Measurements from ENCODE around the gene BCAS3.

BCAS3 gene

GRCh38 chr17:61124562-61124961 is 446.9 kb downstream of the BCAS3 start:
- Histone ChIP-seq H3K4me1 (ENCODE audit: low read depth, poor library complexity, severe bottlenecking) (no peaks in the 10 kb centered on the region), H3K27me3 (ENCODE audit: insufficient read depth, low read depth) (no peaks in the 10 kb centered on the region), H4K20me1 (ENCODE audit: insufficient read depth) (no peaks in the 10 kb centered on the region), H3K27ac (no peak overlapping the region), H3K4me2 (no peak overlapping the region), H3K4me3 (IDR thresholded peaks at IDR 0.05; ENCODE audit: insufficient read depth, low read depth, low read length) (no peak overlapping the region), H3K36me3 (ENCODE audit: insufficient read depth) (no peaks in the 10 kb centered on the region), H3K9ac (no peak overlapping the region), H2AFZ (ENCODE audit: low read depth) (no peak overlapping the region), H3K79me2 (ENCODE audit: insufficient read depth, low read depth) (no peaks in the 10 kb centered on the region)
- TF ChIP-seq CTCF (conservative IDR thresholded peaks at IDR 0.05; ENCODE audit: low read depth, low read length) = no peak

- Histone ChIP-seq H3K4me3 (IDR thresholded peaks at IDR 0.05; ENCODE audit: insufficient read depth, low read depth, low read length) (no peak overlapping the region), H4K20me1 (ENCODE audit: insufficient read depth) (no peaks in the 10 kb centered on the region), H2AFZ (ENCODE audit: low read depth) (no peak overlapping the region), H3K4me2 (no peak overlapping the region), H3K79me2 (ENCODE audit: insufficient read depth, low read depth) (no peaks in the 10 kb centered on the region), H3K36me3 (ENCODE audit: insufficient read depth) (no peaks in the 10 kb centered on the region), H3K27ac (no peak overlapping the region), H3K4me1 (ENCODE audit: low read depth, poor library complexity, severe bottlenecking) (no peaks in the 10 kb centered on the region), H3K9ac (no peak overlapping the region), H3K27me3 (ENCODE audit: insufficient read depth, low read depth) (no peaks in the 10 kb centered on the region)
- no peak for TF ChIP-seq CTCF (conservative IDR thresholded peaks at IDR 0.05; ENCODE audit: low read depth, low read length)
Measured at GRCh38 chr17:61126473-61127249, 449.0 kb downstream of the BCAS3 start.

- Histone ChIP-seq H2AFZ (ENCODE audit: low read depth) (no peak overlapping the region), H3K79me2 (ENCODE audit: insufficient read depth, low read depth) (no peaks in the 10 kb centered on the region), H3K4me3 (IDR thresholded peaks at IDR 0.05; ENCODE audit: insufficient read depth, low read depth, low read length) (no peak overlapping the region), H3K9ac (no peak overlapping the region), H3K4me1 (ENCODE audit: low read depth, poor library complexity, severe bottlenecking) (no peaks in the 10 kb centered on the region), H3K36me3 (ENCODE audit: insufficient read depth) (no peaks in the 10 kb centered on the region), H4K20me1 (ENCODE audit: insufficient read depth) (no peaks in the 10 kb centered on the region), H3K27me3 (ENCODE audit: insufficient read depth, low read depth) (no peaks in the 10 kb centered on the region), H3K4me2 (no peak overlapping the region), H3K27ac (no peak overlapping the region)
- TF ChIP-seq CTCF (conservative IDR thresholded peaks at IDR 0.05; ENCODE audit: low read depth, low read length) = no peak
Measured at GRCh38 chr17:61127960-61128359, 450.3 kb downstream of the BCAS3 start.

- Histone ChIP-seq H3K9ac (no peak overlapping the region), H3K4me1 (ENCODE audit: low read depth, poor library complexity, severe bottlenecking) (no peaks in the 10 kb centered on the region), H3K79me2 (ENCODE audit: insufficient read depth, low read depth) (no peaks in the 10 kb centered on the region), H3K4me3 (IDR thresholded peaks at IDR 0.05; ENCODE audit: insufficient read depth, low read depth, low read length) (no peak overlapping the region), H3K4me2 (no peak overlapping the region), H3K27ac (no peak overlapping the region), H3K36me3 (ENCODE audit: insufficient read depth) (no peaks in the 10 kb centered on the region), H4K20me1 (ENCODE audit: insufficient read depth) (no peaks in the 10 kb centered on the region), H3K27me3 (ENCODE audit: insufficient read depth, low read depth) (no peaks in the 10 kb centered on the region), H2AFZ (ENCODE audit: low read depth) (no peak overlapping the region)
- no peak for TF ChIP-seq CTCF (conservative IDR thresholded peaks at IDR 0.05; ENCODE audit: low read depth, low read length)
Measured at GRCh38 chr17:61128661-61129115, 451.0 kb downstream of the BCAS3 start.

All from KMS-11 (cell line).